ENCODE data around the gene MAP3K7CL.
A peak's percentile ranks its signal among the peaks of the same experiment; 100 is the strongest.

MAP3K7CL gene

DNA sequence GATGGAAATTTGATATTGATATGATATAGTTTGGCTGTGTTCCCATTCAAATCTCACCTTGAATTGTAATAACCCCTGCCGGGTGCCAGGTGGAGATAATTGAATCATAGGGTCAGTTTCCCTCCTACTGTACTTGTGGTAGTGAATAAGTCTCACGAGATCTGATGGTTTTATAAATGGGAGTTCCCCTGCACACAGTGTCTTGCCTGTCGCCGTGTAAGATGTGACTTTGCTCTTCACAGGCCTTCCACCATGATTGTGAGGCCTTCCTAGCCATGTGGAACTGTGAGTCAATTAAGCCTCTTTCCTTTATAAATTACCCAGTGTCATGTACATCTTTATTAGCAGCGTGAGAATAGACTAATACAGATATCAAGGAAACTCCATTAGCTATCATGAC lies 74.6 kb downstream of the MAP3K7CL start:
- WGBS = 100% methylated on average over 4 of the region's 5 CpGs
- Histone ChIP-seq H3K27me3 (ENCODE audit: control insufficient read depth in 1 of 2, insufficient read depth in 1 of 2, low read length in 2 of 2) (no peaks in the 10 kb centered on the region), H3K4me1 (ENCODE audit: control insufficient read depth, insufficient read depth, low read depth, low read length) (peaks cover 2% of the 10 kb centered on the region), H3K4me3 (ENCODE audit: insufficient read depth in 1 of 2, low read depth in 1 of 2, low read length in 2 of 2) (no peak overlapping the region), H3K27ac (ENCODE audit: low read length, poor library complexity, severe bottlenecking) (no peak overlapping the region), H3K79me1 (replicated peaks; ENCODE audit: low read length, poor library complexity, severe bottlenecking) (no peaks in the 10 kb centered on the region), H3K23ac (ENCODE audit: low read length in 2 of 2) (no peak overlapping the region), H4K8ac (ENCODE audit: low read length) (no peak overlapping the region), H3K36me3 (ENCODE audit: control insufficient read depth in 1 of 2, insufficient read depth in 2 of 2, low read depth in 1 of 2, low read length in 2 of 2) (no peaks in the 10 kb centered on the region), H3K4ac (ENCODE audit: low read depth in 1 of 2, low read length in 2 of 2) (no peak overlapping the region), H3K18ac (ENCODE audit: low read depth in 1 of 2, low read length in 2 of 2) (no peak overlapping the region), H2AFZ (ENCODE audit: low read depth, low read length) (no peak overlapping the region), H2BK15ac (ENCODE audit: low read depth, poor library complexity, severe bottlenecking) (no peak overlapping the region), H4K91ac (ENCODE audit: low read length) (no peak overlapping the region), H3K9ac (ENCODE audit: low read length) (no peak overlapping the region), H3K9me3 (ENCODE audit: control insufficient read depth, low read length) (peaks cover 11% of the 10 kb centered on the region), H3K14ac (ENCODE audit: low read length in 2 of 2) (no peak overlapping the region), H2BK5ac (ENCODE audit: low read depth, low read length, poor library complexity, severe bottlenecking) (no peak overlapping the region), H2AK5ac (ENCODE audit: low read length, severe bottlenecking) (no peak overlapping the region), H3K4me2 (ENCODE audit: low read length, poor library complexity, severe bottlenecking) (no peak overlapping the region), H2BK120ac (ENCODE audit: low read depth, low read length) (no peak overlapping the region), H2BK12ac (ENCODE audit: low read length in 2 of 2) (no peak overlapping the region)
- no peak for DNase-seq

DNA sequence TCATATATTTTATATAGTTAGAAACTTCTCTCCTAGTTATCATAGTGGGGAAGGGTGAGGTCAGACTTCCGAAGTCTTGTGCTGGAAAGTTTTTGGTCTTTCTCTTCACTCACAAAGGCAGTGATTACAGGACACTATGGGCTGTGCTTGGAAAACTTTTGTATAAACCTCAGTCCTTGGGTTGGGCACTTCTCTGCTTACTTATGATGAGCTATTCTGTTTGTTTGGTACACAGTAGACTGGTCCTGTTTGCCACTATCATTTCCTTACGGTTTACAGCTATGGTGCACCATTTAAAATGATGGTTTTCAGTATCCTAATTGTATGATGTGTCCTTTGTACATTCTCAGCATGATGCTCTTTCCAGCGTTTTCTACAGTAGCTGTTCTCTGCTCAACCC lies 75.5 kb downstream of the MAP3K7CL start:
- Histone ChIP-seq H2AK5ac (ENCODE audit: low read length, severe bottlenecking) (no peak overlapping the region), H3K79me1 (replicated peaks; ENCODE audit: low read length, poor library complexity, severe bottlenecking) (no peaks in the 10 kb centered on the region), H2AFZ (ENCODE audit: low read depth, low read length) (no peak overlapping the region), H3K27ac (ENCODE audit: low read length, poor library complexity, severe bottlenecking) (no peak overlapping the region), H4K8ac (ENCODE audit: low read length) (no peak overlapping the region), H2BK12ac (ENCODE audit: low read length in 2 of 2) (no peak overlapping the region), H3K4me1 (ENCODE audit: control insufficient read depth, insufficient read depth, low read depth, low read length) (peaks cover 2% of the 10 kb centered on the region), H3K4me2 (ENCODE audit: low read length, poor library complexity, severe bottlenecking) (no peak overlapping the region), H3K23ac (ENCODE audit: low read length in 2 of 2) (no peak overlapping the region), H3K9ac (ENCODE audit: low read length) (no peak overlapping the region), H3K4me3 (ENCODE audit: insufficient read depth in 1 of 2, low read depth in 1 of 2, low read length in 2 of 2) (no peak overlapping the region), H3K4ac (ENCODE audit: low read depth in 1 of 2, low read length in 2 of 2) (no peak overlapping the region), H3K9me3 (ENCODE audit: control insufficient read depth, low read length) (peaks cover 8% of the 10 kb centered on the region), H2BK120ac (ENCODE audit: low read depth, low read length) (no peak overlapping the region), H3K14ac (ENCODE audit: low read length in 2 of 2) (no peak overlapping the region), H3K36me3 (ENCODE audit: control insufficient read depth in 1 of 2, insufficient read depth in 2 of 2, low read depth in 1 of 2, low read length in 2 of 2) (no peaks in the 10 kb centered on the region), H3K27me3 (ENCODE audit: control insufficient read depth in 1 of 2, insufficient read depth in 1 of 2, low read length in 2 of 2) (no peaks in the 10 kb centered on the region), H3K18ac (ENCODE audit: low read depth in 1 of 2, low read length in 2 of 2) (no peak overlapping the region), H2BK5ac (ENCODE audit: low read depth, low read length, poor library complexity, severe bottlenecking) (no peak overlapping the region), H2BK15ac (ENCODE audit: low read depth, poor library complexity, severe bottlenecking) (no peak overlapping the region), H4K91ac (ENCODE audit: low read length) (no peak overlapping the region)
- WGBS = 100% methylated on average over 2 of the region's 3 CpGs
- no peak for DNase-seq

DNA sequence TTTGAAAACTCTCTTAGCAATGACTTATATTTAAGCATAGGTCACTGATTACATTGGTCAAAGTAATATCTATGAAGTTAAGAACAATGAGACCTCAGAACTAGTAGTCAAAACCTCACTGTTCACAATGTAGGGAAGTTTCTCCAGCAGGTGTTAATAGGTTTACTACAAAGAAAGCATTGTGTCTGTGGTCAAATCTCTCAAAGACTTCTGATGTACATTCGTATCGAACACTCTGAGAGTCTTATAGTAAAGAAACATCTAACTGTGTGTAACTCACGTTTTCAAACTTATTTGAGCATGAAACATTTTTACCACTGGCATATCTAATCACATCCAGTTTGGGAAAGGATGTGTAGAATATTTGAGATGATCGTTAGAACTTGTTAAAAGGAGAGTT lies 76.0 kb downstream of the MAP3K7CL start:
- no peak overlapping the region for H3K4me3 ChIP-seq (ENCODE audit: insufficient read depth in 1 of 2, low read depth in 1 of 2, low read length in 2 of 2)
- H4K91ac ChIP-seq (ENCODE audit: low read length) = no peak overlapping the region
- no peaks in the 10 kb centered on the region for H3K36me3 ChIP-seq (ENCODE audit: control insufficient read depth in 1 of 2, insufficient read depth in 2 of 2, low read depth in 1 of 2, low read length in 2 of 2)
- H3K9me3 ChIP-seq (ENCODE audit: control insufficient read depth, low read length) = peaks cover 3% of the 10 kb centered on the region
- no peak overlapping the region for H3K4me2 ChIP-seq (ENCODE audit: low read length, poor library complexity, severe bottlenecking)
- H4K8ac ChIP-seq (ENCODE audit: low read length) = no peak overlapping the region
- H3K79me1 ChIP-seq (replicated peaks; ENCODE audit: low read length, poor library complexity, severe bottlenecking) = no peaks in the 10 kb centered on the region
- H3K23ac ChIP-seq (ENCODE audit: low read length in 2 of 2) = no peak overlapping the region
- H3K14ac ChIP-seq (ENCODE audit: low read length in 2 of 2) = no peak overlapping the region
- no peak overlapping the region for H3K27ac ChIP-seq (ENCODE audit: low read length, poor library complexity, severe bottlenecking)
- no peak overlapping the region for H2BK12ac ChIP-seq (ENCODE audit: low read length in 2 of 2)
- no peak overlapping the region for H3K9ac ChIP-seq (ENCODE audit: low read length)
- H3K4ac ChIP-seq (ENCODE audit: low read depth in 1 of 2, low read length in 2 of 2) = no peak overlapping the region
- no peak overlapping the region for H2BK120ac ChIP-seq (ENCODE audit: low read depth, low read length)
- H2AFZ ChIP-seq (ENCODE audit: low read depth, low read length) = no peak overlapping the region
- H3K27me3 ChIP-seq (ENCODE audit: control insufficient read depth in 1 of 2, insufficient read depth in 1 of 2, low read length in 2 of 2) = no peaks in the 10 kb centered on the region
- H3K4me1 ChIP-seq (ENCODE audit: control insufficient read depth, insufficient read depth, low read depth, low read length) = peaks cover 2% of the 10 kb centered on the region
- H2AK5ac ChIP-seq (ENCODE audit: low read length, severe bottlenecking) = no peak overlapping the region
- H3K18ac ChIP-seq (ENCODE audit: low read depth in 1 of 2, low read length in 2 of 2) = no peak overlapping the region
- no peak for DNase-seq
- 90% methylated on average over 1 of the region's 4 CpGs for WGBS
- no peak overlapping the region for H2BK15ac ChIP-seq (ENCODE audit: low read depth, poor library complexity, severe bottlenecking)
- H2BK5ac ChIP-seq (ENCODE audit: low read depth, low read length, poor library complexity, severe bottlenecking) = no peak overlapping the region

DNA sequence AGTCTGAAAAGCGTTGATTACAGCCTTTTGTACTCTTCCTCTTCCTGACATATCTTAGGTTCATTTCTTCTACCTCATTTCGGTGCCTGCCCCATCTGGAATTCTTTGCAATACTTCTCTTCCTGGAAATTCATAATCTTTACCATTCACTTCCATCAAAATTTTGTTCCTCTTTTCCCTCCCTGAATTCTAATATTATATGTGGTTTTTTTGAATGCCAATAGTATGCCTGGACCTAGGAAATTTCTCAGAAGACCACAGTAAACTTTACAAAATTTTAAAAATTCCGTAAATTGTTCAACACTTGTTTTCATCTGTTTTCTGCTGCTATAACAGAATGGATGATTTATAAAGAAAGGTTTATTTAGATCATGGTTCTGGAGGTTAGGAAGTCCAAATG lies 76.8 kb downstream of the MAP3K7CL start:
- Histone ChIP-seq H2BK120ac (ENCODE audit: low read depth, low read length) (no peak overlapping the region), H3K9me3 (ENCODE audit: control insufficient read depth, low read length) (no peaks in the 10 kb centered on the region), H3K4me3 (ENCODE audit: insufficient read depth in 1 of 2, low read depth in 1 of 2, low read length in 2 of 2) (no peak overlapping the region), H3K36me3 (ENCODE audit: control insufficient read depth in 1 of 2, insufficient read depth in 2 of 2, low read depth in 1 of 2, low read length in 2 of 2) (no peaks in the 10 kb centered on the region), H3K18ac (ENCODE audit: low read depth in 1 of 2, low read length in 2 of 2) (no peak overlapping the region), H3K4me1 (ENCODE audit: control insufficient read depth, insufficient read depth, low read depth, low read length) (peaks cover 2% of the 10 kb centered on the region), H3K4ac (ENCODE audit: low read depth in 1 of 2, low read length in 2 of 2) (no peak overlapping the region), H3K9ac (ENCODE audit: low read length) (no peak overlapping the region), H3K4me2 (ENCODE audit: low read length, poor library complexity, severe bottlenecking) (no peak overlapping the region), H2AFZ (ENCODE audit: low read depth, low read length) (no peak overlapping the region), H4K8ac (ENCODE audit: low read length) (no peak overlapping the region), H2AK5ac (ENCODE audit: low read length, severe bottlenecking) (no peak overlapping the region), H2BK5ac (ENCODE audit: low read depth, low read length, poor library complexity, severe bottlenecking) (no peak overlapping the region), H3K23ac (ENCODE audit: low read length in 2 of 2) (no peak overlapping the region), H4K91ac (ENCODE audit: low read length) (no peak overlapping the region), H3K27ac (ENCODE audit: low read length, poor library complexity, severe bottlenecking) (no peak overlapping the region), H3K14ac (ENCODE audit: low read length in 2 of 2) (no peak overlapping the region), H2BK15ac (ENCODE audit: low read depth, poor library complexity, severe bottlenecking) (peak overlapping the region; percentile 93), H3K27me3 (ENCODE audit: control insufficient read depth in 1 of 2, insufficient read depth in 1 of 2, low read length in 2 of 2) (no peaks in the 10 kb centered on the region), H2BK12ac (ENCODE audit: low read length in 2 of 2) (no peak overlapping the region), H3K79me1 (replicated peaks; ENCODE audit: low read length, poor library complexity, severe bottlenecking) (no peaks in the 10 kb centered on the region)
- no peak for DNase-seq
- WGBS = 96% methylated on average over 2 of the region's 3 CpGs

All from mesenchymal stem cell (in vitro differentiated cells and primary cell).